Cerebellar cortex (tissue), 1 donor: Measurements from ENCODE around the gene MACO1.
"Not testable (repeated sequence)": the region's sequence is repeated elsewhere in the genome, so short reads cannot be mapped to it uniquely, and the experiment has no call there.

Experiments used
- DNase-seq: peaks from one replicate; pipeline ENCODE4 v3.0.0-alpha.2; 2015; ENCODE audit warnings: low spot score

MACO1 gene

GRCh38 chr1:25458541-25459298, 28.0 kb downstream of the MACO1 start:
- DNase-seq = no peak

GRCh38 chr1:25460020-25460419, 29.3 kb downstream of the MACO1 start:
- no peak for DNase-seq

GRCh38 chr1:25460816-25461215, 30.1 kb downstream of the MACO1 start:
- DNase-seq = not testable (repeated sequence)

GRCh38 chr1:25461849-25462248, 31.2 kb downstream of the MACO1 start:
- DNase-seq = no peak

GRCh38 chr1:25462732-25463131, 32.0 kb downstream of the MACO1 start:
- DNase-seq = peak; percentile 52

- DNase-seq = no peak
Measured at GRCh38 chr1:25467193-25467592, 36.5 kb downstream of the MACO1 start.

- DNase-seq = no peak
Measured at GRCh38 chr1:25467616-25468015, 36.9 kb downstream of the MACO1 start.

- DNase-seq = no peak
Measured at GRCh38 chr1:25468033-25468432, 37.3 kb downstream of the MACO1 start.

- no peak for DNase-seq
Measured at GRCh38 chr1:25469177-25469576, 38.5 kb downstream of the MACO1 start.

- DNase-seq = peak; percentile 78
Measured at GRCh38 chr1:25472471-25472870, 41.8 kb downstream of the MACO1 start.

GRCh38 chr1:25473653-25474225, 43.0 kb downstream of the MACO1 start:
- no peak for DNase-seq

- DNase-seq = no peak
Measured at GRCh38 chr1:25474439-25475047, 43.8 kb downstream of the MACO1 start.

GRCh38 chr1:25476186-25477097, 45.7 kb downstream of the MACO1 start:
- no peak for DNase-seq

- no peak for DNase-seq
Measured at GRCh38 chr1:25477448-25478034, 46.8 kb downstream of the MACO1 start.

GRCh38 chr1:25478633-25479032, 47.9 kb downstream of the MACO1 start:
- no peak for DNase-seq

- no peak for DNase-seq
Measured at GRCh38 chr1:25481625-25482024, 50.9 kb downstream of the MACO1 start.

GRCh38 chr1:25482211-25482610, 51.5 kb downstream of the MACO1 start:
- no peak for DNase-seq

GRCh38 chr1:25484096-25484495, 53.4 kb downstream of the MACO1 start:
- peak; percentile 81 for DNase-seq

GRCh38 chr1:25484533-25484932, 53.8 kb downstream of the MACO1 start:
- DNase-seq = no peak

- DNase-seq = no peak
Measured at GRCh38 chr1:25485536-25486411, 55.1 kb downstream of the MACO1 start.

- peak; percentile 79 for DNase-seq
Measured at GRCh38 chr1:25486602-25487001, 55.9 kb downstream of the MACO1 start.
